ENCODE measurements around the gene KCTD1. TPM values are rescaled to one million over a fixed set of nuclear protein-coding genes. Genes with fewer than 3 reads are reported as not detected.

The KCTD1 gene
- total and polyA plus RNA-seq, 2 of the 8 experiments (the other 6 are each of a cell fraction or from before 2014, with no cell fraction given): 7.7 to 14.0 TPM

GRCh38 chr18:26405190-26405801 lies 143.1 kb downstream of the KCTD1 start (continued):
- TF ChIP-seq EZH2 (IDR thresholded peaks at IDR 0.05; ENCODE audit: low read depth, low read length, severe bottlenecking) (no peak), KDM5A (IDR thresholded peaks at IDR 0.05; ENCODE audit: low read length) (no peak), NANOG (IDR thresholded peaks at IDR 0.05; ENCODE audit: insufficient read depth, low read depth, low read length, poor library complexity, severe bottlenecking) (no peak), TEAD4 (IDR thresholded peaks at IDR 0.05; ENCODE audit: low read depth, low read length) (no peak), JUND (IDR thresholded peaks at IDR 0.05; ENCODE audit: low read length) (no peak)

Small RNAs within 50 kb of the gene (microRNA-seq; reads per million reads assigned to microRNA genes)
- 0 reads per million in 2 experiments for gene MIR8057 (ENCODE audit: borderline microRNAs expressed in 2 of 2, borderline number of aligned reads in 2 of 2, borderline replicate concordance in 1 of 2)

Small RNAs within 50 kb of the gene (small RNA-seq; reads per million reads assigned to genes)
- gene MIR8057 (ENCODE audit: insufficient read depth): not detected

Measured in H1 (cell line).